ENCODE measurements around the gene TLR1.

Gene TLR1

DNA sequence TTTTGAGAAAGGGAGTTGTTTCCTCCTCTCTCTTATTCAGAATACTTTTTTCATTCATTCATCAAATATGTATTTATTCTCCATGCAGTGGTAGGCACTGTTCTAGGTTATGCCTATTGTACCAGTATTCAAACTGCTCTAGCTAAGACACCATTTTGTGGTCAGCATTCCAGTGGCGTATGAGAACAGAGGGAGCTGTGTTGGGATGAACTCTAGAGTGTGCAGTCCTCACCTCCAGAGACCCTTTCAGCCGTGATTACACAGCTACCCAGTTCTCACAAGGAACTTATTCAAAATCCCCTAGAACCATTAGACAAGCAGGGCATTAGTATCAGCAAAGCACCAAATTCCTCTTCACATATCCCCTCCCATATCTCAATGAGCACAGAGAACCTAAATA is 4.2 kb downstream of the TLR1 start:
- Mint-ChIP-seq H3K36me3 (peaks cover 57% of the 10 kb centered on the region), H3K27ac (no peak overlapping the region), H3K4me1 (peaks cover 25% of the 10 kb centered on the region)

GRCh38 chr4:38795087-38795486 is 9.5 kb downstream of the TLR1 start:
- peaks cover 26% of the 10 kb centered on the region for H3K9me3 Mint-ChIP-seq
- no peak overlapping the region for H3K27ac Mint-ChIP-seq
- no peak for DNase-seq (ENCODE audit: low spot score in 2 of 2)
- H3K4me3 Mint-ChIP-seq: no peak overlapping the region
- H3K27me3 Mint-ChIP-seq: no peaks in the 10 kb centered on the region
- no peak for ATAC-seq (ENCODE audit: low read depth)
- peaks cover 6% of the 10 kb centered on the region for H3K4me1 Mint-ChIP-seq
- H3K36me3 Mint-ChIP-seq: peaks cover 54% of the 10 kb centered on the region

More for the DNA sequence above, 4.2 kb downstream of the TLR1 start:
- Mint-ChIP-seq H3K9me3 (peaks cover 15% of the 10 kb centered on the region), H3K27me3 (no peaks in the 10 kb centered on the region), H3K4me3 (no peak overlapping the region)
- ATAC-seq (ENCODE audit: low read depth) (no peak), DNase-seq (ENCODE audit: low spot score in 2 of 2) (no peak)

DNA sequence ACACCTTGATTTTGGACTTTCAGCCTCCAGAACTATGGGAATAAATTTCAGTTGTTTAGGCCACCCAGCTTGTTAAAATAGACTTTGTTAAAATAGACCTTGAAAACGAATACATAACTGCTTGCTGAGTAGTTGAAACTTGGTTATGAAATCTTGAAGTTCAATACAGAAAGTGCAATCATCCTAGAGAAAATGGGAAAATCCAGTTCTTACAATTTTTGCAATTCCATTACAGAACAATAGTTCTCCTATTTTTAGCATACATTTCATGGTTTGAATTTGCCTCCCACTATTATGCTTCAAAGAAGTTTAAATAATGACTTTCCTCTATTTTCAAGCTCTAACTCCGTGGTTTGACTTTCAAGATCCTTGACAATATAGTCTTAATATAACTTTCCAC is 10.5 kb downstream of the TLR1 start:
- H3K4me3 Mint-ChIP-seq: no peak overlapping the region
- peaks cover 46% of the 10 kb centered on the region for H3K36me3 Mint-ChIP-seq
- ATAC-seq (ENCODE audit: low read depth) (no peak), DNase-seq (ENCODE audit: low spot score in 2 of 2) (no peak)
- H3K27me3 Mint-ChIP-seq: no peaks in the 10 kb centered on the region
- peak overlapping the region; percentile 10 for H3K27ac Mint-ChIP-seq
- H3K4me1 Mint-ChIP-seq: peaks cover 3% of the 10 kb centered on the region
- H3K9me3 Mint-ChIP-seq: peaks cover 22% of the 10 kb centered on the region

- peaks cover 27% of the 10 kb centered on the region for H3K9me3 Mint-ChIP-seq
- peaks cover 5% of the 10 kb centered on the region for H3K4me1 Mint-ChIP-seq
- no peaks in the 10 kb centered on the region for H3K27me3 Mint-ChIP-seq
- DNase-seq (ENCODE audit: low spot score in 2 of 2): no peak
- ATAC-seq (ENCODE audit: low read depth): no peak
- no peak overlapping the region for H3K4me3 Mint-ChIP-seq
- H3K36me3 Mint-ChIP-seq: peaks cover 39% of the 10 kb centered on the region
- peak overlapping the region; percentile 33 for H3K27ac Mint-ChIP-seq
Measured at GRCh38 chr4:38791010-38791409, 13.6 kb downstream of the TLR1 start.

GRCh38 chr4:38788317-38788716 is 16.3 kb downstream of the TLR1 start:
- no peak overlapping the region for H3K27ac Mint-ChIP-seq
- no peaks in the 10 kb centered on the region for H3K27me3 Mint-ChIP-seq
- peaks cover 23% of the 10 kb centered on the region for H3K9me3 Mint-ChIP-seq
- H3K4me1 Mint-ChIP-seq: peaks cover 14% of the 10 kb centered on the region
- no peak for DNase-seq (ENCODE audit: low spot score in 2 of 2)
- no peak overlapping the region for H3K4me3 Mint-ChIP-seq
- H3K36me3 Mint-ChIP-seq: peaks cover 25% of the 10 kb centered on the region
- ATAC-seq (ENCODE audit: low read depth): no peak

DNA sequence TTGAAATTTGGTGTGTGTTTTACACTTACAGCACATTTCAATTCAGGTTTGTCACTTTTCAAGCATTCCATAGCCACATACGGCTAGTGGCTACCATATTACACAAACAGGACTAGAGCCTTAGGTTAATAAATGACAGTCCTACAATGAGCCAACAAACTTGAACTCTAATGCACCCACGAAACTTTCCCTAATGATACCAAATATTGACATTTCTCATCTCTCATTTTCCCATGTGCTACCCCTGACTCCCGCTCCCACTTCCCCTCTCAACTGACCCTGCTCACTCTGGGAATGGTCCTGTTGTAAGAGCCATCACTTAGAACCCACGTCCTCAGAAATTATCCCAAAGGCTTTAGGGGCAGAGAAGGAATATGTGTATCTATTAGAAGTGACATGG is 16.9 kb downstream of the TLR1 start:
- Mint-ChIP-seq H3K4me3 (no peak overlapping the region), H3K27ac (no peak overlapping the region), H3K36me3 (peaks cover 25% of the 10 kb centered on the region), H3K27me3 (no peaks in the 10 kb centered on the region), H3K4me1 (peaks cover 14% of the 10 kb centered on the region), H3K9me3 (peaks cover 22% of the 10 kb centered on the region)
- ATAC-seq (ENCODE audit: low read depth) (no peak), DNase-seq (ENCODE audit: low spot score in 2 of 2) (no peak)

DNA sequence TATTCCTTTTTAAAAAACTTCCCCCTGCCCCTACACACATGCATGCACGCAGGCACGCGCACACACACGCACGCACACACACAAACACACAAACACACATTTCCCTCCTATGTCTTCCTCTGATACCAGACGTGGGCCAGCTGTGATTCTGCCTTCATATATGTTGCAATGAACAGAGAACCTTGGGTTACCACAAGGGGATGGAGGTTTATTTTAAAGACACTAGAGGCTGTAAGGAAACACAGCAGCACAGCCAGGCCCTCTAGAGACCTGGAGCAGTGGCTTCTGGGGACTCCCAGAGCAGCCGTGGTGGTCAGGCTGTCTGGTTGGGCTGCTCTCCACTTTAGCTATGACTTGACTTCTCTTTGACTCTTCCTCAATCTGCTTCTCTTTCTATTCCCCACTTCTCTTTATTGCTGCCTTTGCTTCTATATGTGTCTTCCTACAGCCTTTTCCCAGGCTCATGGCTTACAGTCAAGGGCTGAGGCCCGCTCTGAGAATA is 18.6 kb downstream of the TLR1 start:
- peak; percentile 38 for ATAC-seq (ENCODE audit: low read depth)
- Mint-ChIP-seq H3K4me3 (peak overlapping the region; percentile 35), H3K4me1 (peaks cover 12% of the 10 kb centered on the region)

DNA sequence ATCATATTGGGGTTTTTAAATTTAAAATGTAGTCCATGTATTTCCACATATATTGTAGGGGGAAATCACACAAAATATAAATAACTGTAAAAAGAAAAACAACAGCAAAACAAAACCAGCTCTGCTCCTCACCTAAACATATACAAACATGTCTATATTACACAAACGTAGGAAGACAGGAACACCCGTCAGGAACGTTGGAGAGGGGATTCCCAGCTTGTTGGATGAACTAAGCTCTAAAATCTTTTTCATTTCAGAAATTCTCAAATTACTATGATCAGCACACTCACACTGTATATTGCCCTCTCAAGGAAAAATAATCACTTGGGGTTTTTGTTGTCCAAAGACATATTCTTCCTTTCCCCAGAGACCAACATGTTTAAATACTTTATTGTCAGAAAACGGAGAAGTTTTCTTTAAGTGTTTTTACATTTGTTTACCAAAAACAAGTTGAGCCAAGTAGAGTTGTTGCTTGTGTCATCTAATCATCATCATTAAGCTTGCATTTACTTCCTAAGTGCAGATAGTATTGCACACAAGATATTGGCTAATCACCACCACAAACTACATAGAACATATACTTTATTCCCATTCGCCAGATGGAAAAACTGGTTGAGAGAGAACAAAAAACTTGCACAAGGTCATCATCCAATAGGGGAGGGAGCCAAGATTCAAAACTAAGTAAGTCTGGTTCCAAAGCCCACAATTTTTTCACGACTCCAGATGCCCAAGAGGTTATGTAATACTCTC is 19.4 kb downstream of the TLR1 start:
- Mint-ChIP-seq H3K4me3 (no peak overlapping the region), H3K36me3 (peaks cover 19% of the 10 kb centered on the region), H3K4me1 (peaks cover 17% of the 10 kb centered on the region), H3K27me3 (no peaks in the 10 kb centered on the region), H3K9me3 (peaks cover 12% of the 10 kb centered on the region), H3K27ac (peak overlapping the region; percentile 37)
- no peak for DNase-seq (ENCODE audit: low spot score in 2 of 2)
- ATAC-seq (ENCODE audit: low read depth): no peak

More for the DNA sequence above, 18.6 kb downstream of the TLR1 start:
- DNase-seq (ENCODE audit: low spot score in 2 of 2): no peak
- H3K27ac Mint-ChIP-seq: peak overlapping the region; percentile 37
- H3K36me3 Mint-ChIP-seq: peaks cover 18% of the 10 kb centered on the region
- peaks cover 15% of the 10 kb centered on the region for H3K9me3 Mint-ChIP-seq
- H3K27me3 Mint-ChIP-seq: no peaks in the 10 kb centered on the region

- Mint-ChIP-seq H3K4me1 (peaks cover 22% of the 10 kb centered on the region), H3K9me3 (peaks cover 9% of the 10 kb centered on the region), H3K27ac (no peak overlapping the region), H3K27me3 (no peaks in the 10 kb centered on the region), H3K36me3 (peaks cover 20% of the 10 kb centered on the region), H3K4me3 (no peak overlapping the region)
- DNase-seq (ENCODE audit: low spot score in 2 of 2): no peak
- no peak for ATAC-seq (ENCODE audit: low read depth)
Measured at GRCh38 chr4:38784141-38784540, 20.4 kb downstream of the TLR1 start.

DNA sequence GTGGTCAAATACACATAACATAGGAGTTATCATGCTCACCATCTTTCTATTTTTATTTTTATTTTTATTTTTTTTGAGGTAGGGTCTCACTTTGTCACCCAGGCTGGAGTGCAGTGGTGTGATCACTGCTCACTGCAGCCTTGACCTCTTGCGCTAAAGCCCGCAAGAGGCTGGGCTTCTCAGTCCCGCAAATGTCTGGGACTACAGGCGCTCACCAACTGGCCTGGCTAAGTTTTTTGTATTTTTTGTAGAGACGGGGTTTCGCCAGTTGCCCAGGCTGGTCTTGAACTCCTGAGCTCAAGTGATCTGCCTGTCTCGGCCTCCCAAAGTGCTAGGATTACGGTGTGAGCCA is 21.5 kb downstream of the TLR1 start:
- H3K27me3 Mint-ChIP-seq: no peaks in the 10 kb centered on the region
- H3K36me3 Mint-ChIP-seq: peaks cover 20% of the 10 kb centered on the region
- ATAC-seq (ENCODE audit: low read depth) (no peak), DNase-seq (ENCODE audit: low spot score in 2 of 2) (no peak)
- peaks cover 9% of the 10 kb centered on the region for H3K9me3 Mint-ChIP-seq
- H3K4me1 Mint-ChIP-seq: peaks cover 25% of the 10 kb centered on the region
- H3K27ac Mint-ChIP-seq: peak overlapping the region; percentile 85
- no peak overlapping the region for H3K4me3 Mint-ChIP-seq

GRCh38 chr4:38782452-38783108 is 22.0 kb downstream of the TLR1 start, which contains the start of gene TLR10:
Gene TLR10 (minus strand): TSS chr4:38782990. CDS start chr4:38775590, 7,400 bp downstream.
- H3K36me3 Mint-ChIP-seq: peaks cover 21% of the 10 kb centered on the region
- peak within 1 kb of the TSS; percentile 91 for H3K4me3 Mint-ChIP-seq
- H3K9me3 Mint-ChIP-seq: peaks cover 5% of the 10 kb centered on the region
- no peaks in the 10 kb centered on the region for H3K27me3 Mint-ChIP-seq
- peak within 1 kb of the TSS; percentile 85 for H3K27ac Mint-ChIP-seq
- H3K4me1 Mint-ChIP-seq: peaks cover 27% of the 10 kb centered on the region
- ATAC-seq (ENCODE audit: low read depth): peak; percentile 85
- DNase-seq (ENCODE audit: low spot score in 2 of 2): peak; percentile 59 to 78

- ATAC-seq (ENCODE audit: low read depth): peak; percentile 28
- H3K27ac Mint-ChIP-seq: peak overlapping the region; percentile 85
Measured at GRCh38 chr4:38781854-38782261, 22.7 kb downstream of the TLR1 start.

GRCh38 chr4:38780833-38781484 is 23.6 kb downstream of the TLR1 start:
- Mint-ChIP-seq H3K9me3 (peaks cover 7% of the 10 kb centered on the region), H3K27ac (peak overlapping the region; percentile 85), H3K4me3 (peak overlapping the region; percentile 91), H3K36me3 (peaks cover 32% of the 10 kb centered on the region), H3K27me3 (no peaks in the 10 kb centered on the region), H3K4me1 (peaks cover 33% of the 10 kb centered on the region)
- ATAC-seq (ENCODE audit: low read depth) (peak; percentile 11), DNase-seq (ENCODE audit: low spot score in 2 of 2) (no peak)

More at GRCh38 chr4:38781854-38782261, 22.7 kb downstream of the TLR1 start:
- H3K4me3 Mint-ChIP-seq: peak overlapping the region; percentile 91
- peaks cover 31% of the 10 kb centered on the region for H3K4me1 Mint-ChIP-seq
- no peak for DNase-seq (ENCODE audit: low spot score in 2 of 2)
- peaks cover 8% of the 10 kb centered on the region for H3K9me3 Mint-ChIP-seq
- no peaks in the 10 kb centered on the region for H3K27me3 Mint-ChIP-seq
- H3K36me3 Mint-ChIP-seq: peaks cover 27% of the 10 kb centered on the region

DNA sequence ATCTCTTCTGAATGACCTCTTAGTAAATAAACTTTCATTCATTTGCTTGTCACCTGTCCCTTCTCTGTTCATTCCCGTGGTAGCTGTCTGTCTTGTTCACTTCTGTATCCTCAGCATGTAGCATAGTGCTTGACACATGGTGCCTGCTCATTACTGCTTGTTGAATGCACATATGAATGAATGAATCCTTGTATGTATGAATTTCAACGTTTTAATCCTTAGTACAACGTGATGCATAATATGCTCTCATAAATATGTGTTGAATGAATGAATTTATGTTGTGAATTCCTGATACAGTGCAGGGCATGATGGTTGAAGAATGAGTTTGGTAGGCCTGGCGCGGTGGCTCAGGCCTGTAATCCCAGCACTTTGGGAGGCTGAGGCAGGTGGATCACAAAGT is 24.8 kb downstream of the TLR1 start:
- peaks cover 40% of the 10 kb centered on the region for H3K36me3 Mint-ChIP-seq
- H3K27ac Mint-ChIP-seq: peak overlapping the region; percentile 85
- peaks cover 30% of the 10 kb centered on the region for H3K4me1 Mint-ChIP-seq
- no peaks in the 10 kb centered on the region for H3K27me3 Mint-ChIP-seq
- peaks cover 5% of the 10 kb centered on the region for H3K9me3 Mint-ChIP-seq
- DNase-seq (ENCODE audit: low spot score in 2 of 2): no peak
- no peak for ATAC-seq (ENCODE audit: low read depth)
- peak overlapping the region; percentile 91 for H3K4me3 Mint-ChIP-seq
